ENCODE measurements around the gene SLC25A48. TPM values are rescaled to one million over a fixed set of nuclear protein-coding genes. Genes with fewer than 3 reads are reported as not detected.

SLC25A48 gene
- polyA plus RNA-seq, 1 donor (not counting 4 experiments of a cell fraction or from before 2014, with no cell fraction given) = not detected

DNA sequence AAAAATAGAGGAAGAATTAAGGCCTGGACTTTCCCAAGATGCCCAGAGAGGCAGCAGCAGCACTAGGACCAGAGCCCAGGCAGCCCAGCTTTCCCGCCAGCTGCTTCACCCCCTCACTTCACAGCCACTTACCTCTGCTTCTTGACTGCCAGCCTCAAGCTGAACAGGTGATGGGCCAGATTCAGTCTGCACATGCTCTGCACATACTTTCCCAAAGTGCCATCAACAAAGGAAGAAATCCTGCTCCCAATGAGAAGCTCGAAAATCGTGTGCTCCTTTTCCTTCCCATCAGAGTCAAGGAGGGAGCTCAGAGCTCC lies 4.1 kb upstream of the SLC25A48 start:
- FAIRE-seq (no peak), DNase-seq (ENCODE audit: low read depth, low spot score) (no peak)
- no peak for TF ChIP-seq EZH2 (IDR thresholded peaks at IDR 0.05; ENCODE audit: low read length)
- TF ChIP-seq, protein P1, sequence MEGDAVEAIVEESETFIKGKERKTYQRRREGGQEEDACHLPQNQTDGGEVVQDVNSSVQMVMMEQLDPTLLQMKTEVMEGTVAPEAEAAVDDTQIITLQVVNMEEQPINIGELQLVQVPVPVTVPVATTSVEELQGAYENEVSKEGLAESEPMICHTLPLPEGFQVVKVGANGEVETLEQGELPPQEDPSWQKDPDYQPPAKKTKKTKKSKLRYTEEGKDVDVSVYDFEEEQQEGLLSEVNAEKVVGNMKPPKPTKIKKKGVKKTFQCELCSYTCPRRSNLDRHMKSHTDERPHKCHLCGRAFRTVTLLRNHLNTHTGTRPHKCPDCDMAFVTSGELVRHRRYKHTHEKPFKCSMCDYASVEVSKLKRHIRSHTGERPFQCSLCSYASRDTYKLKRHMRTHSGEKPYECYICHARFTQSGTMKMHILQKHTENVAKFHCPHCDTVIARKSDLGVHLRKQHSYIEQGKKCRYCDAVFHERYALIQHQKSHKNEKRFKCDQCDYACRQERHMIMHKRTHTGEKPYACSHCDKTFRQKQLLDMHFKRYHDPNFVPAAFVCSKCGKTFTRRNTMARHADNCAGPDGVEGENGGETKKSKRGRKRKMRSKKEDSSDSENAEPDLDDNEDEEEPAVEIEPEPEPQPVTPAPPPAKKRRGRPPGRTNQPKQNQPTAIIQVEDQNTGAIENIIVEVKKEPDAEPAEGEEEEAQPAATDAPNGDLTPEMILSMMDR (optimal IDR thresholded peaks at IDR 0.05 in 1 of 3, IDR thresholded peaks at IDR 0.05 in 1 of 3, conservative IDR thresholded peaks at IDR 0.05 in 1 of 3; ENCODE audit: extremely low read depth in 1 of 3, insufficient read depth in 2 of 3, low read length in 3 of 3) = no peak
- Histone ChIP-seq H3K36me3 (ENCODE audit: control insufficient read depth in 2 of 2, extremely low read depth in 1 of 2, insufficient read depth in 2 of 2, low read length in 2 of 2) (no peaks in the 10 kb centered on the region), H3K27ac (ENCODE audit: control insufficient read depth, insufficient read depth, low read length) (no peak overlapping the region), H3K9me3 (ENCODE audit: control insufficient read depth, low read depth, low read length) (no peaks in the 10 kb centered on the region), H4K20me1 (ENCODE audit: control insufficient read depth, extremely low read depth, insufficient read depth, low read length) (no peaks in the 10 kb centered on the region), H3K9ac (ENCODE audit: control insufficient read depth, extremely low read depth, insufficient read depth, low read length) (no peak overlapping the region), H3K4me2 (ENCODE audit: control insufficient read depth, extremely low read depth, insufficient read depth, low read depth, low read length) (no peak overlapping the region), H3K4me3 (ENCODE audit: control insufficient read depth in 2 of 3, extremely low read depth in 1 of 3, insufficient read depth in 2 of 3, low read depth in 1 of 3, low read length in 3 of 3) (no peak overlapping the region), H3K27me3 (ENCODE audit: control insufficient read depth, extremely low read depth, insufficient read depth, low read length) (peaks cover 29% of the 10 kb centered on the region), H3K4me1 (ENCODE audit: control insufficient read depth, extremely low read depth, insufficient read depth, low read length) (peaks cover 8% of the 10 kb centered on the region), H3K79me2 (ENCODE audit: control insufficient read depth, insufficient read depth, low read length) (no peaks in the 10 kb centered on the region), H2AFZ (ENCODE audit: control insufficient read depth, low read length) (no peak overlapping the region), H3K9me1 (ENCODE audit: control insufficient read depth, extremely low read depth, insufficient read depth, low read length) (no peaks in the 10 kb centered on the region)
- dilution Hi-C loops (cut with MboI; ENCODE audit: extremely low pct_ligation_motif_present, low sequenced_read_pairs) = loop anchor here (10.0 to 25.0 kb wide), 3 partner anchors 106 to 368 kb away; partner anchors contain the start of gene TIFAB

- no peak for DNase-seq (ENCODE audit: low read depth, low spot score)
- H3K79me2 ChIP-seq (ENCODE audit: control insufficient read depth, insufficient read depth, low read length) = no peaks in the 10 kb centered on the region
- H3K4me2 ChIP-seq (ENCODE audit: control insufficient read depth, extremely low read depth, insufficient read depth, low read depth, low read length) = no peak overlapping the region
- H3K9ac ChIP-seq (ENCODE audit: control insufficient read depth, extremely low read depth, insufficient read depth, low read length) = no peak overlapping the region
- no peak overlapping the region for H3K27ac ChIP-seq (ENCODE audit: control insufficient read depth, insufficient read depth, low read length)
- H3K9me3 ChIP-seq (ENCODE audit: control insufficient read depth, low read depth, low read length) = no peaks in the 10 kb centered on the region
- peaks cover 8% of the 10 kb centered on the region for H3K4me1 ChIP-seq (ENCODE audit: control insufficient read depth, extremely low read depth, insufficient read depth, low read length)
- no peaks in the 10 kb centered on the region for H3K9me1 ChIP-seq (ENCODE audit: control insufficient read depth, extremely low read depth, insufficient read depth, low read length)
- no peaks in the 10 kb centered on the region for H4K20me1 ChIP-seq (ENCODE audit: control insufficient read depth, extremely low read depth, insufficient read depth, low read length)
- no peak overlapping the region for H3K4me3 ChIP-seq (ENCODE audit: control insufficient read depth in 2 of 3, extremely low read depth in 1 of 3, insufficient read depth in 2 of 3, low read depth in 1 of 3, low read length in 3 of 3)
- no peak overlapping the region for H2AFZ ChIP-seq (ENCODE audit: control insufficient read depth, low read length)
- H3K36me3 ChIP-seq (ENCODE audit: control insufficient read depth in 2 of 2, extremely low read depth in 1 of 2, insufficient read depth in 2 of 2, low read length in 2 of 2) = no peaks in the 10 kb centered on the region
- no peak for FAIRE-seq
- peaks cover 33% of the 10 kb centered on the region for H3K27me3 ChIP-seq (ENCODE audit: control insufficient read depth, extremely low read depth, insufficient read depth, low read length)
- dilution Hi-C loops (cut with MboI; ENCODE audit: extremely low pct_ligation_motif_present, low sequenced_read_pairs) = loop anchor here (10.0 to 25.0 kb wide), 3 partner anchors 106 to 369 kb away; partner anchors contain the start of gene TIFAB
- TF ChIP-seq, protein P1 (optimal IDR thresholded peaks at IDR 0.05 in 1 of 3, IDR thresholded peaks at IDR 0.05 in 1 of 3, conservative IDR thresholded peaks at IDR 0.05 in 1 of 3; ENCODE audit: extremely low read depth in 1 of 3, insufficient read depth in 2 of 3, low read length in 3 of 3) = no peak
- TF ChIP-seq EZH2 (IDR thresholded peaks at IDR 0.05; ENCODE audit: low read length) = no peak
These were observed 3.6 kb upstream of the SLC25A48 start for GRCh38 chr5:135830876-135831275.

Measured in keratinocyte (primary cell).